Measurements from ENCODE around the gene COL2A1. TPM values are rescaled to one million over a fixed set of nuclear protein-coding genes. Genes with fewer than 3 reads are reported as not detected.
A peak's percentile ranks its signal among the peaks of the same experiment; 100 is the strongest.

The COL2A1 gene
- total RNA-seq, 4 donors from 2014 or later: not detected

GRCh38 chr12:48005750-48006021, 1.4 kb upstream of the COL2A1 start:
- peaks cover 87% of the 10 kb centered on the region for H3K27me3 ChIP-seq
- H3K36me3 ChIP-seq: no peaks in the 10 kb centered on the region
- H3K4me1 ChIP-seq: peaks cover 44% of the 10 kb centered on the region
- no peak overlapping the region for H3K27ac ChIP-seq
- no peak for DNase-seq (ENCODE audit: low spot score in 2 of 2)
- TF ChIP-seq POLR2A (IDR thresholded peaks at IDR 0.05) (no peak), POLR2AphosphoS5 (IDR thresholded peaks at IDR 0.05) (no peak), EP300 (IDR thresholded peaks at IDR 0.05) (no peak)
- TF ChIP-seq, protein P1, sequence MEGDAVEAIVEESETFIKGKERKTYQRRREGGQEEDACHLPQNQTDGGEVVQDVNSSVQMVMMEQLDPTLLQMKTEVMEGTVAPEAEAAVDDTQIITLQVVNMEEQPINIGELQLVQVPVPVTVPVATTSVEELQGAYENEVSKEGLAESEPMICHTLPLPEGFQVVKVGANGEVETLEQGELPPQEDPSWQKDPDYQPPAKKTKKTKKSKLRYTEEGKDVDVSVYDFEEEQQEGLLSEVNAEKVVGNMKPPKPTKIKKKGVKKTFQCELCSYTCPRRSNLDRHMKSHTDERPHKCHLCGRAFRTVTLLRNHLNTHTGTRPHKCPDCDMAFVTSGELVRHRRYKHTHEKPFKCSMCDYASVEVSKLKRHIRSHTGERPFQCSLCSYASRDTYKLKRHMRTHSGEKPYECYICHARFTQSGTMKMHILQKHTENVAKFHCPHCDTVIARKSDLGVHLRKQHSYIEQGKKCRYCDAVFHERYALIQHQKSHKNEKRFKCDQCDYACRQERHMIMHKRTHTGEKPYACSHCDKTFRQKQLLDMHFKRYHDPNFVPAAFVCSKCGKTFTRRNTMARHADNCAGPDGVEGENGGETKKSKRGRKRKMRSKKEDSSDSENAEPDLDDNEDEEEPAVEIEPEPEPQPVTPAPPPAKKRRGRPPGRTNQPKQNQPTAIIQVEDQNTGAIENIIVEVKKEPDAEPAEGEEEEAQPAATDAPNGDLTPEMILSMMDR (IDR thresholded peaks at IDR 0.05): no peak
- no peak overlapping the region for H3K4me3 ChIP-seq
- H3K9me3 ChIP-seq: no peaks in the 10 kb centered on the region

DNA sequence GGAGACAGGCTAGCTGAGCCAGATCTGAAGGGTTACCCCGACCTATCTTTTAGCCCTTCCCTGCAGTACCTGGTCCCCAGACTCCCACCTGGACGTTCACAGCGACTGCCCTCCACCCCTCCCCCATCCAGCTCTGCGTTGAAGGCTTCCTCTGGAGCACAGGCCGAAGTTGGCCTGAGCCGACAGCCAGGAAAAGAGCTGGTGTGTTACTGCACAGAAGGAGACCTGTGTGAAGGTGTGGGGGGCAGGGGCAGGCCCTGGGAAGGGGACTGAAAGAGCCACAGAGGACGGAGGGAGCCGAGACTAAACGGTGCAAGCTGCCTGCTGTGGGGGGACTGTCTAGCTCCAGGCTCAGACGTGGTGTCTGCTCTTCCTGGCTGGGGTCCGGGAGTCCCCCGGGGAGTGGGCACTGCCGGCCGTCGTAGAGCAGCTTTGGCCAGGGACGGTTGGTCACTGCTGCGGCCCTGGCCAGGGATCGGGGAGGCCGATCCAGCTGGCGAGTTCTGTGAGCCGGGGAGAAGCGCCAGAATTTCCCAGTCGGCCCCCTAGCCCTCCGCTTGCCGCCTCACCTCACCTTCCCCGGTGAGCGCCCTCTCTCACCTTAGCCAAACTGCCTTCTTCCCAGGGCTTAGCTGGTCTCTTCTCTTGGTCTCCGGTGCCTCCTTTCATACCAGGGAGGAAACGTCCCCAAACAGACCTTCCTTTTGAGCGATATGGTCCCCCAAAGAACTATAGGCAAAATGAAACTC, 899 bp upstream of the COL2A1 start:
- WGBS: 66% methylated on average over 28 of the region's 30 CpGs
- no peak for DNase-seq (ENCODE audit: low spot score in 2 of 2)
- Histone ChIP-seq H3K4me3 (no peak overlapping the region), H3K27me3 (peaks cover 86% of the 10 kb centered on the region), H3K27ac (no peak overlapping the region), H3K9me3 (no peaks in the 10 kb centered on the region), H3K36me3 (no peaks in the 10 kb centered on the region), H3K4me1 (peaks cover 49% of the 10 kb centered on the region)
- TF ChIP-seq, protein P1 (IDR thresholded peaks at IDR 0.05): no peak

DNA sequence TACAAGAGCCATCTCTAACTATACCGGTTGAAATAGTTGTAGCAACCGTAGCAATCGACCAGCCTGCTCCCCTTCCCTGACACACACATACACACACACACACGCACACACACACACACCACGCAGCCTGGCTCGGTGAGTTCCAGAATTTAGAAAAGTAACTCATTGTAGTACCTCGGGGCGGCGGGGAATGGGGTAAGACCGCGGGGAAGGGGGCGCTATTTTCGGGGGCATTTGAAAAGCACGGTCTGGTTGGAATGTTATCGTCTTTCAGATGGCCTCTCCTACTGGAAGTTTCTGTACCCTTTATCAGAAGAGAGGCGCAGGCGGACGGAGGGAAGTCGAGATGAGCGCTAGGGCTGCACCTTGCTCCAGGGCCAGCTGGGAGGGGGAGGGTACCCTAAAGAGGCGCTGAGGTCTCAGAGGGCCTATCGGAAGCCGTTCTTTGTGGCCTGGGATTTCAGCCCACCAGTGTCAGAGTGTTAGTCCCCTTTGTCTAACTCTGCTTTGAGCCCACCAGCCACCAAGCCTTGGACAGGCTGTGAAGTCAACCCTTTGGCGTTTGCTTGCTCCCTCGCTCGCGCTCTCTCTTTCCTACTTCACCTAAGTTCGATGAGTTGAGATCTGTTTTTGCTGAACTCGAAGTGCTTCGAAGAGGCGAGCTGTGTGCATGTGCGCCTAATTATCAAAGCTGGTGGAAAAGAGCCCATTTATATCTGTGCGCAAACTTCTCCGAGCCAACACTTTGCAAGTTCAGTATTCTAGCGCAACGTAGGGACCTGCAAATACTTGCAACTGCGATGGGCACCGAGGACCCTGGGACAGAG, 837 bp downstream of the COL2A1 start:
- DNase-seq (ENCODE audit: low spot score in 2 of 2): no peak
- peak overlapping the region; percentile 54 for H3K4me3 ChIP-seq
- H3K27ac ChIP-seq: no peak overlapping the region
- H3K36me3 ChIP-seq: no peaks in the 10 kb centered on the region
- TF ChIP-seq EP300 (IDR thresholded peaks at IDR 0.05) (no peak), POLR2AphosphoS5 (IDR thresholded peaks at IDR 0.05) (no peak), POLR2A (IDR thresholded peaks at IDR 0.05) (no peak)
- TF ChIP-seq, protein P1 (IDR thresholded peaks at IDR 0.05): no peak
- WGBS: 8% methylated on average over 36 of the region's 38 CpGs
- H3K9me3 ChIP-seq: no peaks in the 10 kb centered on the region
- H3K4me1 ChIP-seq: peaks cover 49% of the 10 kb centered on the region
- H3K27me3 ChIP-seq: peaks cover 79% of the 10 kb centered on the region

GRCh38 chr12:48002773-48003218, 1.5 kb downstream of the COL2A1 start:
- DNase-seq (ENCODE audit: low spot score in 2 of 2): peak in 1 of 2 donors; percentile 71
- H3K4me1 ChIP-seq: peaks cover 49% of the 10 kb centered on the region
- peak overlapping the region; percentile 54 for H3K4me3 ChIP-seq
- peaks cover 82% of the 10 kb centered on the region for H3K27me3 ChIP-seq
- WGBS: 1% methylated on average over 13 of the region's 26 CpGs
- H3K27ac ChIP-seq: no peak overlapping the region
- no peaks in the 10 kb centered on the region for H3K9me3 ChIP-seq
- H3K36me3 ChIP-seq: no peaks in the 10 kb centered on the region
- TF ChIP-seq POLR2A (IDR thresholded peaks at IDR 0.05) (no peak), POLR2AphosphoS5 (IDR thresholded peaks at IDR 0.05) (no peak), EP300 (IDR thresholded peaks at IDR 0.05) (no peak)
- TF ChIP-seq, protein P1 (IDR thresholded peaks at IDR 0.05): no peak

GRCh38 chr12:48002414-48002730, 1.9 kb downstream of the COL2A1 start:
- peak in 1 of 2 donors; percentile 53 for DNase-seq (ENCODE audit: low spot score in 2 of 2)
- TF ChIP-seq POLR2AphosphoS5 (IDR thresholded peaks at IDR 0.05) (no peak), EP300 (IDR thresholded peaks at IDR 0.05) (no peak), POLR2A (IDR thresholded peaks at IDR 0.05) (no peak)
- TF ChIP-seq, protein P1 (IDR thresholded peaks at IDR 0.05): no peak
- peak overlapping the region; percentile 54 for H3K4me3 ChIP-seq
- peaks cover 49% of the 10 kb centered on the region for H3K4me1 ChIP-seq
- peaks cover 81% of the 10 kb centered on the region for H3K27me3 ChIP-seq
- H3K27ac ChIP-seq: no peak overlapping the region
- H3K9me3 ChIP-seq: no peaks in the 10 kb centered on the region
- no peaks in the 10 kb centered on the region for H3K36me3 ChIP-seq
- 0% methylated on average over 8 of the region's 13 CpGs for WGBS
